ENCODE results near the gene KCNMA1. TPM values are rescaled to one million over a fixed set of nuclear protein-coding genes. Genes with fewer than 3 reads are reported as not detected.

KCNMA1 gene
- total RNA-seq, 4 donors from 2014 or later: 146 to 300 (median 265) TPM

- Histone ChIP-seq H3K9me3 (no peaks in the 10 kb centered on the region), H3K27ac (replicated peaks in 1 of 4) (no peak overlapping the region), H3K4me3 (no peak overlapping the region), H3K27me3 (no peaks in the 10 kb centered on the region), H3K36me3 (peaks cover 0 to 4% (median 0%) of the 10 kb centered on the region in 4 donors), H3K4me1 (no peaks in the 10 kb centered on the region)
- intact Hi-C loops (cut with DNase I): no loop called here
- no peak for DNase-seq (ENCODE audit: extremely low spot score)
- 83% methylated on average over 1 of the region's 1 CpG for WGBS
- TF ChIP-seq EP300 (IDR thresholded peaks at IDR 0.05): no peak
Measured at GRCh38 chr10:77097625-77098024, 540.0 kb downstream of the KCNMA1 start.

GRCh38 chr10:77093126-77093525 lies 544.5 kb downstream of the KCNMA1 start:
- no peaks in the 10 kb centered on the region for H3K9me3 ChIP-seq
- no peak for DNase-seq (ENCODE audit: extremely low spot score)
- H3K27me3 ChIP-seq: no peaks in the 10 kb centered on the region
- WGBS: 90% methylated on average over 2 of the region's 2 CpGs
- TF ChIP-seq POLR2AphosphoS5 (IDR thresholded peaks at IDR 0.05): no peak
- TF ChIP-seq CTCF (IDR thresholded peaks at IDR 0.05): no peak
- TF ChIP-seq POLR2A (IDR thresholded peaks at IDR 0.05; ENCODE audit: low read depth): no peak
- no peak for TF ChIP-seq EP300 (IDR thresholded peaks at IDR 0.05)
- no peak overlapping the region for H3K27ac ChIP-seq (replicated peaks in 1 of 4)
- H3K36me3 ChIP-seq: peaks cover 0 to 18% (median 8%) of the 10 kb centered on the region in 4 donors
- H3K4me3 ChIP-seq: no peak overlapping the region
- intact Hi-C loops (cut with DNase I): no loop called here
- H3K4me1 ChIP-seq: no peaks in the 10 kb centered on the region

- Histone ChIP-seq H3K9me3 (no peaks in the 10 kb centered on the region), H3K4me3 (no peak overlapping the region), H3K27ac (replicated peaks in 1 of 4) (no peak overlapping the region), H3K36me3 (peaks cover 0 to 18% (median 8%) of the 10 kb centered on the region in 4 donors), H3K4me1 (no peaks in the 10 kb centered on the region), H3K27me3 (no peaks in the 10 kb centered on the region)
- WGBS: 95% methylated on average over 6 of the region's 6 CpGs
- TF ChIP-seq EP300 (IDR thresholded peaks at IDR 0.05) (no peak), POLR2A (IDR thresholded peaks at IDR 0.05; ENCODE audit: low read depth) (no peak), POLR2AphosphoS5 (IDR thresholded peaks at IDR 0.05) (no peak)
- intact Hi-C loops (cut with DNase I): no loop called here
- no peak for DNase-seq (ENCODE audit: extremely low spot score)
Measured at GRCh38 chr10:77091597-77092165, 545.9 kb downstream of the KCNMA1 start.

GRCh38 chr10:77090381-77091356 lies 546.9 kb downstream of the KCNMA1 start:
- peaks cover 0 to 18% (median 8%) of the 10 kb centered on the region in 4 donors for H3K36me3 ChIP-seq
- 88% methylated on average over 15 of the region's 17 CpGs for WGBS
- H3K27ac ChIP-seq (replicated peaks in 1 of 4): no peak overlapping the region
- no peak overlapping the region for H3K4me3 ChIP-seq
- H3K4me1 ChIP-seq: peaks cover 0 to 5% (median 2%) of the 10 kb centered on the region in 4 donors
- intact Hi-C loops (cut with DNase I): no loop called here
- no peaks in the 10 kb centered on the region for H3K27me3 ChIP-seq
- no peak for DNase-seq (ENCODE audit: extremely low spot score)
- TF ChIP-seq EP300 (IDR thresholded peaks at IDR 0.05) (no peak), POLR2A (IDR thresholded peaks at IDR 0.05; ENCODE audit: low read depth) (no peak), POLR2AphosphoS5 (IDR thresholded peaks at IDR 0.05) (no peak), CTCF (IDR thresholded peaks at IDR 0.05) (no peak)
- H3K9me3 ChIP-seq: no peaks in the 10 kb centered on the region

- intact Hi-C loops (cut with DNase I): no loop called here
- no peaks in the 10 kb centered on the region for H3K27me3 ChIP-seq
- no peak for DNase-seq (ENCODE audit: extremely low spot score)
- H3K4me1 ChIP-seq: peaks cover 6 to 37% (median 33%) of the 10 kb centered on the region in 4 donors
- H3K27ac ChIP-seq (replicated peaks in 1 of 4): peak overlapping the region in 3 of 4 donors; percentile 79 to 81 (median 80)
- WGBS: 95% methylated on average over 4 of the region's 4 CpGs
- H3K4me3 ChIP-seq: no peak overlapping the region
- no peak for TF ChIP-seq EP300 (IDR thresholded peaks at IDR 0.05)
- H3K36me3 ChIP-seq: peaks cover 0 to 15% (median 7%) of the 10 kb centered on the region in 4 donors
- H3K9me3 ChIP-seq: no peaks in the 10 kb centered on the region
Measured at GRCh38 chr10:77087366-77087765, 550.2 kb downstream of the KCNMA1 start.

- 85% methylated on average over 1 of the region's 1 CpG for WGBS
- H3K36me3 ChIP-seq: peaks cover 0 to 15% (median 7%) of the 10 kb centered on the region in 4 donors
- no peak for DNase-seq (ENCODE audit: extremely low spot score)
- H3K27me3 ChIP-seq: no peaks in the 10 kb centered on the region
- H3K27ac ChIP-seq (replicated peaks in 1 of 4): peak overlapping the region; percentile 79 to 81 (median 80)
- peaks cover 6 to 50% (median 44%) of the 10 kb centered on the region in 4 donors for H3K4me1 ChIP-seq
- no peaks in the 10 kb centered on the region for H3K9me3 ChIP-seq
- intact Hi-C loops (cut with DNase I): no loop called here
- H3K4me3 ChIP-seq: no peak overlapping the region
- TF ChIP-seq POLR2A (IDR thresholded peaks at IDR 0.05; ENCODE audit: low read depth): no peak
- TF ChIP-seq CTCF (IDR thresholded peaks at IDR 0.05): no peak
- no peak for TF ChIP-seq EP300 (IDR thresholded peaks at IDR 0.05)
- no peak for TF ChIP-seq POLR2AphosphoS5 (IDR thresholded peaks at IDR 0.05)
Measured at GRCh38 chr10:77086081-77086480, 551.5 kb downstream of the KCNMA1 start.
